CD14-positive monocyte (primary cell): Measurements from ENCODE around the gene CCDC107. TPM values are rescaled to one million over a fixed set of nuclear protein-coding genes. Genes with fewer than 3 reads are reported as not detected.

Experiments
- DNase-seq, 3 donors: peaks; one replicate each; pipeline ENCODE4 v3.0.0-alpha.2; 2011 to 2022
- H2AFZ ChIP-seq: 2 replicates; pipeline ENCODE4 v1.6.0; 2012; ENCODE audit warnings: mild to moderate bottlenecking, low read depth, low read length, inconsistent platforms; ENCODE audit not compliant: insufficient read depth, poor library complexity, severe bottlenecking
- H3K27ac ChIP-seq, 2 donors: 1 replicate in 1 of 2; 2 replicates in 1 of 2; pipeline ENCODE4 v1.5.1; 2012 to 2013; ENCODE audit warnings: low read length in 2 of 2, control low read depth in 1 of 2, inconsistent platforms in 1 of 2, low read depth in 1 of 2, mild to moderate bottlenecking in 1 of 2
- H3K27me3 ChIP-seq, 2 donors: one replicate each; pipeline versions ENCODE4 v1.6.0 to v1.6.1; 2011 to 2013; ENCODE audit warnings: low read length in 2 of 2; ENCODE audit not compliant: control insufficient read depth in 2 of 2, insufficient read depth in 2 of 2
- H3K36me3 ChIP-seq, 2 donors: replicated peaks in 1 of 2; 1 replicate in 1 of 2; 2 replicates in 1 of 2; pipeline versions ENCODE4 v1.5.1 to v1.6.1; 2012 to 2013; ENCODE audit warnings: low read length in 2 of 2, control low read depth in 1 of 2, inconsistent platforms in 1 of 2, mild to moderate bottlenecking in 1 of 2; ENCODE audit not compliant: insufficient read depth in 2 of 2, control insufficient read depth in 1 of 2
- H3K4me1 ChIP-seq, 2 donors: 1 replicate in 1 of 2; 2 replicates in 1 of 2; pipeline versions ENCODE4 v1.5.1 to v1.6.1; 2012 to 2013; ENCODE audit warnings: low read length in 2 of 2, control low read depth in 1 of 2, inconsistent platforms in 1 of 2, mild to moderate bottlenecking in 1 of 2, moderate library complexity in 1 of 2; ENCODE audit not compliant: insufficient read depth in 2 of 2, control insufficient read depth in 1 of 2
- H3K4me2 ChIP-seq: replicated peaks from 2 replicates; pipeline ENCODE3; 2012; ENCODE audit warnings: low read length, moderate library complexity, mild to moderate bottlenecking; ENCODE audit not compliant: poor library complexity, severe bottlenecking; ENCODE audit errors: extremely low read depth
- H3K4me3 ChIP-seq, 3 experiments: fragments of 200-600 bp in 1 of 3; sonication (generic) in 1 of 3; replicated peaks in 1 of 3; 1 replicate in 2 of 3; 2 replicates in 1 of 3; pipeline ENCODE4 v1.5.1; 2011 to 2013; ENCODE audit warnings: low read length in 3 of 3, mild to moderate bottlenecking in 3 of 3, control low read depth in 2 of 3, low read depth in 2 of 3, inconsistent platforms in 1 of 3, moderate library complexity in 1 of 3
- H3K79me2 ChIP-seq: 2 replicates; pipeline ENCODE4 v1.6.0; 2012; ENCODE audit warnings: mild to moderate bottlenecking, control low read depth, inconsistent platforms, low read length, moderate library complexity; ENCODE audit not compliant: insufficient read depth
- H3K9ac ChIP-seq: 2 replicates; pipeline ENCODE4 v1.6.0; 2017; ENCODE audit warnings: low read length, mild to moderate bottlenecking; ENCODE audit not compliant: insufficient read depth, poor library complexity, severe bottlenecking
- H3K9me3 ChIP-seq, 2 donors: replicated peaks in 1 of 2; 1 replicate in 1 of 2; 2 replicates in 1 of 2; pipeline versions ENCODE4 v1.5.1 to v1.6.1; 2012 to 2013; ENCODE audit warnings: low read length in 2 of 2, control low read depth in 1 of 2; ENCODE audit not compliant: control insufficient read depth in 1 of 2, insufficient read depth in 1 of 2
- H4K20me1 ChIP-seq: 2 replicates; pipeline ENCODE4 v1.6.0; 2012; ENCODE audit warnings: mild to moderate bottlenecking, low read length, control low read depth, moderate library complexity; ENCODE audit not compliant: insufficient read depth
- H3K27ac Mint-ChIP-seq, 7 donors: one replicate each; pipeline ENCODE4 v1.8.0; 2020; ENCODE audit warnings: mild to moderate bottlenecking in 7 of 7, mixed read lengths in 7 of 7, moderate library complexity in 6 of 7, inconsistent platforms in 2 of 7
- H3K27me3 Mint-ChIP-seq, 3 donors: one replicate each; pipeline ENCODE4 v1.8.0; 2021 to 2022; ENCODE audit warnings: low read depth in 3 of 3, mild to moderate bottlenecking in 3 of 3, mixed read lengths in 3 of 3, moderate library complexity in 3 of 3, inconsistent platforms in 1 of 3
- H3K36me3 Mint-ChIP-seq, 2 donors: one replicate each; pipeline ENCODE4 v1.8.0; 2020; ENCODE audit warnings: mixed read lengths in 2 of 2, inconsistent platforms in 1 of 2, mild to moderate bottlenecking in 1 of 2
- H3K4me1 Mint-ChIP-seq: one replicate; pipeline ENCODE4 v1.8.0; 2020; ENCODE audit warnings: mild to moderate bottlenecking, mixed read lengths
- H3K4me3 Mint-ChIP-seq, 2 donors: one replicate each; pipeline ENCODE4 v1.8.0; 2020; ENCODE audit warnings: mild to moderate bottlenecking in 2 of 2, mixed read lengths in 2 of 2, moderate library complexity in 1 of 2
- H3K9me3 Mint-ChIP-seq, 7 donors: one replicate each; pipeline ENCODE4 v1.8.0; 2020 to 2022; ENCODE audit warnings: mixed read lengths in 7 of 7, mild to moderate bottlenecking in 6 of 7, moderate library complexity in 6 of 7, inconsistent platforms in 2 of 7
- WGBS: methylation state at CpG from one replicate; pipeline ENCODE4 v1.1.5; 2013; ENCODE audit warnings: missing lambda C conversion rate; ENCODE audit not compliant: insufficient coverage; 5-methylcytosine and 5-hydroxymethylcytosine counted together
- intact Hi-C, 2 donors: fragments of 100-400 bp; cut with micrococcal nuclease; formaldehyde crosslinking; loops; one replicate each; pipeline versions ENCODE4 v1.15.0 to v1.15.1; 2023
- polyA plus RNA-seq, 3 donors: library from polyadenylated mRNA; depleted of rRNA in 1 of 3; unstranded in 2 of 3; stranded (reverse) in 1 of 3; fragments of 300-500 nt in 2 of 3; fragments of >200 nt in 1 of 3; fragmentation: Illumina TruSeq in 2 of 3; gene quantifications; 1 replicate in 2 of 3; 2 replicates in 1 of 3; pipeline ENCODE4 v1.2.3, GENCODE V29; 2012 to 2021
- TF ChIP-seq, protein P1 (sequence below): fragments of 200-600 bp; IDR thresholded peaks from one replicate; pipeline ENCODE4 v1.8.0; 2022; ENCODE audit warnings: antibody characterized with exemption, mild to moderate bottlenecking

The CCDC107 gene
- polyA plus RNA-seq, 3 donors = 17.2 to 32.6 (median 23.2) TPM

DNA sequence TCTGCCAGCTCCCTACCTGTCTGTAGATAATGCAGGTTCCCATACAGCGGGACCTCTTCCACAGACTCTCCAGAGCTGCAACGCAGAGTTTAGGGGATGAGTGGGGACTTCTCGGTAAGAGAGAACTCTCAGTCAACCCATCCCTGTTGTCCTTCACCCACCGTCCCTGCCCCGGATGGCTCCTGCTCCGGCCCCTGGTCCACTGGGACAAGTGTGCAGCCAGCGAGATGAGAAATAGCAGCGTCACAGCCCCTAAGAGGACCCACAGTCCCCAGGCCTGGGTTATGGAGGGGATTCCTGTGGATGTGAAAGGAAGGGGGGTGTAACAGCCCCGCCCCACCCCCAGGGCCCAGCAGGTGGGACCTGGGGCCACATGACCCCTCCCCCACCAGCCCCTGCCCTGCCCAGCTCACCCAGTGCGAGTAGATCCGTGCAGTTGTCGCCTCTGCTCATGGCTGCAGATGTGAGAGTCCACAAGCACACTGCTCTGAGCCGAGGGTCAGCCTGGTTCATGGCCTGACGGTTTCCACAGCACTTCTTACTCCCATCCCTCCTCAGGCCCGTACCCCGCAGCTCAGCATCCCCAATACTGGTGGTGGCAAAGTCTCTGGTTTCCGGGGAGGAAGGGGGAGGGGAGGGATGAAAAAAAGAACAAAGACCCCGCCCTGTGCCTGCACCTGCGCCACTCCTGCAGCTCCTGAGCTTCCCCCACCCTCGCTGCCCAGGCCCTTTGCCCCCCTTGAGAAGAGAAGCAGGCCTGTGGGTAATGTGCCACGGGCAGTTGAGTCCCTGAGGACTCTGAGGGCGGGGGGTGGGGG is 7.5 kb upstream of the CCDC107 start, which contains the start of gene SIT1:
SIT1 (minus strand) TSS at position 591 of the 818 bp plus-strand sequence; CDS start at position 513, 78 bp downstream.
- no peaks in the 10 kb centered on the region for H3K36me3 ChIP-seq
- 78% methylated on average over 11 of the region's 22 CpGs for WGBS
- no peak for DNase-seq
- no peak within 1 kb of the TSS for H3K27ac ChIP-seq
- TF ChIP-seq, protein P1, sequence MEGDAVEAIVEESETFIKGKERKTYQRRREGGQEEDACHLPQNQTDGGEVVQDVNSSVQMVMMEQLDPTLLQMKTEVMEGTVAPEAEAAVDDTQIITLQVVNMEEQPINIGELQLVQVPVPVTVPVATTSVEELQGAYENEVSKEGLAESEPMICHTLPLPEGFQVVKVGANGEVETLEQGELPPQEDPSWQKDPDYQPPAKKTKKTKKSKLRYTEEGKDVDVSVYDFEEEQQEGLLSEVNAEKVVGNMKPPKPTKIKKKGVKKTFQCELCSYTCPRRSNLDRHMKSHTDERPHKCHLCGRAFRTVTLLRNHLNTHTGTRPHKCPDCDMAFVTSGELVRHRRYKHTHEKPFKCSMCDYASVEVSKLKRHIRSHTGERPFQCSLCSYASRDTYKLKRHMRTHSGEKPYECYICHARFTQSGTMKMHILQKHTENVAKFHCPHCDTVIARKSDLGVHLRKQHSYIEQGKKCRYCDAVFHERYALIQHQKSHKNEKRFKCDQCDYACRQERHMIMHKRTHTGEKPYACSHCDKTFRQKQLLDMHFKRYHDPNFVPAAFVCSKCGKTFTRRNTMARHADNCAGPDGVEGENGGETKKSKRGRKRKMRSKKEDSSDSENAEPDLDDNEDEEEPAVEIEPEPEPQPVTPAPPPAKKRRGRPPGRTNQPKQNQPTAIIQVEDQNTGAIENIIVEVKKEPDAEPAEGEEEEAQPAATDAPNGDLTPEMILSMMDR = no peak
- no peaks in the 10 kb centered on the region for H3K36me3 Mint-ChIP-seq
- H3K9ac ChIP-seq = no peak within 1 kb of the TSS
- peaks cover 43% of the 10 kb centered on the region for H3K4me1 Mint-ChIP-seq
- no peaks in the 10 kb centered on the region for H3K27me3 ChIP-seq
- H3K9me3 Mint-ChIP-seq = peaks cover 0 to 1% (median 0%) of the 10 kb centered on the region in 7 donors
- peak within 1 kb of the TSS; percentile 81 for H2AFZ ChIP-seq
- H3K4me3 Mint-ChIP-seq = peak within 1 kb of the TSS in 1 of 2 donors; percentile 53
- H4K20me1 ChIP-seq = no peaks in the 10 kb centered on the region
- H3K4me3 ChIP-seq = peak within 1 kb of the TSS in 1 of 3 experiments; percentile 53
- H3K79me2 ChIP-seq = peaks cover 8% of the 10 kb centered on the region
- intact Hi-C loops = no loop called here
- H3K4me2 ChIP-seq = peak within 1 kb of the TSS; percentile 64
- peaks cover 0 to 5% (median 0%) of the 10 kb centered on the region in 3 donors for H3K27me3 Mint-ChIP-seq
- no peaks in the 10 kb centered on the region for H3K9me3 ChIP-seq
- H3K27ac Mint-ChIP-seq = peak within 1 kb of the TSS in 1 of 7 donors; percentile 32
- H3K4me1 ChIP-seq = peaks cover 42 to 62% of the 10 kb centered on the region in 2 donors

DNA sequence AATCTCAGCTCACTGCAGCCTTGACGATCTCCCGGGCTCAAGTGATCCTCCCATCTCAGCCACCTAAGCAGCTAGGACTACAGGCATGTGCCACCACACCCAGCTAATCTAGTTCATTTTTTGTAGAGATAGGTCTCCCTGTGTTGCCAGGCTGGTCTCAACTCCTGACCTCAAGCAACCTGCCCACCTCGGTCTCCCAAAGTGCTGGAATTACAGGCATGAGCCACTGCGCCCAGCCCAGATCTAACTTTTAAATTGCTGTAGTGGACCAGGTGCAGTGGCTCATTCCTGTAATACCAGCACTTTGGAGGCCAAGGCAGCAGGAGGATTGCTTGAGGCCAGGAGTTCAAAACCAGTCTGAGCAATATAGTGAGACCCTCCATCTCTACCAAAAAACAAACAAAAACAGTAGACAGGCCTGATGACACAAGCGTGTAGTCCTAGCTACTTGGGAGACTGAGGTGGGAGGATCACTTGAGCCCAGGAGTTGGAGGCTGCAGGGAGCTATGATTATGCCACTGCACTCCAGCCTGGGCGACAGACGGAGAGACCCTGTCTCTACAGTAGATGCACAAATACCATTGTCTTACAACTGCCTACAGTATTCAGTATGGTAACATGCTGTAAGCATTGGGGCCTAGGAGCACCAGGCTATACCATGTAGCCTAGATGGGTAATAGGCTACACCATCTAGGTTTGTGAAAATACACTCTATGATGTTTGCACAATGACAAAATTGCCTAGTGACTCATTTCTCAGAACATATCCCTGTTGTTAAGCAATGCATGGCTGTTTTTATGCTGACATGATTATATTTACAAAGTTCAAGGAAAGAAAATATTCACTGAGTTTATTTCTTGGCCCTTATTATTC is 5.9 kb upstream of the CCDC107 start:
- H3K4me2 ChIP-seq = no peak overlapping the region
- H3K4me3 Mint-ChIP-seq = no peak overlapping the region
- H3K9ac ChIP-seq = no peak overlapping the region
- TF ChIP-seq, protein P1 = no peak
- no peaks in the 10 kb centered on the region for H3K79me2 ChIP-seq
- no peaks in the 10 kb centered on the region for H3K9me3 ChIP-seq
- no peak overlapping the region for H3K4me3 ChIP-seq
- intact Hi-C loops = no loop called here
- H2AFZ ChIP-seq = no peak overlapping the region
- peaks cover 42 to 58% of the 10 kb centered on the region in 2 donors for H3K4me1 ChIP-seq
- peak in 2 of 3 donors; percentile 65 to 70 for DNase-seq
- H3K36me3 Mint-ChIP-seq = no peaks in the 10 kb centered on the region
- 93% methylated on average over 3 of the region's 7 CpGs for WGBS
- peaks cover 0 to 1% (median 0%) of the 10 kb centered on the region in 7 donors for H3K9me3 Mint-ChIP-seq
- no peaks in the 10 kb centered on the region for H3K27me3 ChIP-seq
- H3K27ac ChIP-seq = no peak overlapping the region
- peaks cover 0 to 7% (median 3%) of the 10 kb centered on the region in 3 donors for H3K27me3 Mint-ChIP-seq
- H4K20me1 ChIP-seq = no peaks in the 10 kb centered on the region
- H3K4me1 Mint-ChIP-seq = peaks cover 42% of the 10 kb centered on the region
- H3K27ac Mint-ChIP-seq = peak overlapping the region in 3 of 7 donors; percentile 32 to 80 (median 45)
- no peaks in the 10 kb centered on the region for H3K36me3 ChIP-seq
